Measurements from ENCODE around the gene MRPL32.

Gene MRPL32

DNA sequence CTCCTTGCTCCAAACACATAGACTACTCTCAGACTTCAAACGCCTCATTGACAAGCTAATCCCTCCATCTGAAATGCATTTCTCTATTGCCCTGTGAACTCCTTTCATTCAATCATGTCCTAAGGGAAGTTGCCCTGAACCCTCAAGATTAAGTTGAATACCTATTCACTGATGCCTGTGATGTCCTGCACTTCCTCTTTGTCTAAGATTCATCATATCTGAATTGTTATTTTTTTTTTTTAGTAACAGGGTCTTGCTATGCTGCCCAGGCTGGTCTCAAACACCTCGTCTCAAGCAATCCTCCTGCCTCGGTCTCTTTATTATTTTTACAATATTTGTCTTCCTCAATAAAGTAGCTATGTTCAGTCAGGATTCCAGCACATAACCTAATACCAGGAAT is 3.4 kb upstream of the MRPL32 start:
- no peak for DNase-seq

GRCh38 chr7:42929449-42929848 is 2.7 kb upstream of the MRPL32 start:
- no peak for DNase-seq

GRCh38 chr7:42930889-42931288 is 1.3 kb upstream of the MRPL32 start:
- DNase-seq: no peak

DNA sequence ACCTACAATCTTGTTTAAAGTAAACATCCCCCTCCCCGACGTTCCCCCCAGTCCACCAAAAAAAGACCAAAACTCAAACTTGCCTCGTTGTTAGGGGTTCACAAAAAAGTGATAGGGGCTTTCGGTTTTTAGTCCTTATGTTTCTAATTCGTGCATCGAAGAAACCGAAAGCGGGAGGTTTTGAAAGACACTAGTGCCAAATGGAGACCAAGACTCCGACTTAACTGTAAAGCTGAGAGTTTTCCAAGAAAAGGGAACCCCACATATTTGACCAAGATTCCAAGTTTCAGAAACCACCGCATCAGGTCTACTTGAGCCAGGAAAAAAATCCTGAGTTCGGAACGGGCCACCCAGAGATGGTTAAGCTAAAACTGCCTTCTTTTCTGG is 736 bp upstream of the MRPL32 start:
- no peak for DNase-seq

GRCh38 chr7:42932811-42933591 is 825 bp downstream of the MRPL32 start:
- DNase-seq: no peak

DNA sequence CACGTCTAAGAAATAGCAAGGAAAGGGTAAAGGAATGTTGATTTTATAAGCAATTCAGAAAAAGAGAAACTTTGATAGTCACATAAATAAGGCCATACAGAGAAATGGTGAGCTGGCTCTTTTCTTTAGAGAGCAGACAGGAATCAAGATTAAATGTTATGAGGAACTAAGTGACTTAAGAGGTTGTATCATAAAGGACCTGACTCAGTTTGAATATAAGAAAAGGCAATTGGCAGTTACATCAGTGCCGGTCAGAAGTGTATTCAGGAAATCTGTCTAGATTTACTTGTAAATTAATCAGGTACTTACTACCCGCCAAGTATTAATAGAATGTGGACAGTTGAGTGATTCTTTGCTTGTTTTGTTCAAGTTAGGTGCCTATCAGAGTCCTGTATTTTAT is 2.1 kb downstream of the MRPL32 start:
- no peak for DNase-seq

- DNase-seq: no peak
These were observed 3.7 kb downstream of the MRPL32 start for GRCh38 chr7:42935861-42936260.

DNA sequence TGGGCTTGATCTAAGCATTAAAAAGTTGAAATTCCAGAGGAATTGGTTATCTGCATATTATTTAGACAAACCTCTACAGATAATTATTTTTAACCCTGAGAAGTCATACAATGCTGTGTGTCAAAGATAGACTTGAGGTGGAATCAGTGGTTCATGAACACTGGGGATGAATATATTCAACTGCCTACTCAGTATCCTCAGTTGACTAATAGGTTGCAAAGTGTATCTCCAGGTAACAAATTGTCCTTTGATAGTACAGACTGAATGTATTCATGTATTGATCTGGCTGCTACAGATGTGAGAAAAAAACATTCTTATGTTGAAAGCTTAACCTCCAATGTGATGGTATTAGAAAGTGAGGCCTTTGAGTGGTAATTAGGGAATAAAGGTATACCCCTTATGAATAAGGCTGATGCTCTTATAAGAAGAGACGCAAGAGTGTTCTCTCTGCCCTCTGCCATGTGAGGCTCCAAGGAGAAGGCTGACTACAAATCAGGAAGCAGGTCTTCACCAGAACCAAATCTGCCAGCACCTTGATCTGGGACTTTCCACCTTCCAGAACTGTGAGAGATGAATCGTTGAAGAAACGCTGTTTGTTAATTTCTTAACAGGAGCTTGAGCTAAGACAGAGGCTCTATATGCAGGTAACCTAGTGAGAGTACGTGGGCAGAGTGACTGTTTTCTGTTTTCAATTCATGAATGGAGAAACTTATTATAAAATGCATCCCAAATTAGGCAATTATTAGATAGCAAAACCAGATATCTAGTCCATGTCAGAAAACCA is 7.5 kb downstream of the MRPL32 start:
- DNase-seq: no peak

DNA sequence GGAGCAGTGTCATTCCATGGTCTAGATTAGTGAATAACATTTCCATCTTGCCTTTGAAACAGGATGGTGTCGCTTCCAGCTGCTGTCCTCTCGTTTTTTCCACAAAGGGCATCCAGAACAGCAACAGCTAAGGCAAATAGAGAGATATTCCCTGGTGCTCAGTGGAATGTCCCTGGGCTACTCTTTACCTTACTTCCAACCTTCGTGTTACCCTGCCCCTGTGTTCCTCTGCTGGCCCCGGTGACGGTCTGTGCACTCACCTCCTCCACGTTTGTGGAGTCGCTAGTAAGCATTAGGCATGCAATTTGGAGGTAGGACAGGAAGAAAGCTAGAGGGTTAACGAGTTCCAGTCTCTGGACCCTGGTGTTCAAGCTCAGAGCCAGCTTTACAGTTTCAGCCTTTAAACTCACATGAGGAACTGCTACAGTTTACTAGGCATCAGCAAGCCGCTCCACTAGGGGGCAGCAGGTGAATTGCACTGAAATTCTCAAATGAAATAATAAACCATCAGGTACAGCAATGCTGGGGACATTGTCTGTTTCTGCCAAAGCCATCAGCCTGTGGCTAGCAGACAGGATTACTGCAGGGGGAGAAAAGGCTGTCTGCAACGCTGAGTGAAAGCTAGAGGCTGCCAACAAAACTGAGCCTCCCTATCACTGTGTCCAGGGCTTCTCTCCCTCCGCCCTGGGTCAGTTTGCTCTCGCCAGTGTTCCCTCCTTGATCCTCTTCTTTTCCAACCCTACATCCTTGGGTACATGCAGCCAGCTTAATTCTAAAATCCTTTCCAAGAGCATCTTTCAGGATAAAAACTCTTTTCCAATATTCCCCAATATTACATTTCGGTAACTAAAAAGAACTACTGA is 9.0 kb downstream of the MRPL32 start:
- DNase-seq: peak; percentile 46

GRCh38 chr7:42945821-42946626 is 13.8 kb downstream of the MRPL32 start:
- DNase-seq: no peak

GRCh38 chr7:42946627-42946950 is 14.4 kb downstream of the MRPL32 start:
- DNase-seq: no peak

GRCh38 chr7:42947521-42947920 is 15.3 kb downstream of the MRPL32 start:
- no peak for DNase-seq

- no peak for DNase-seq
These were observed 18.2 kb downstream of the MRPL32 start for GRCh38 chr7:42950417-42950816.

- DNase-seq: no peak
These were observed 20.2 kb downstream of the MRPL32 start for GRCh38 chr7:42952328-42952727.

- DNase-seq: no peak
These were observed 21.8 kb downstream of the MRPL32 start for GRCh38 chr7:42953994-42954393.

DNA sequence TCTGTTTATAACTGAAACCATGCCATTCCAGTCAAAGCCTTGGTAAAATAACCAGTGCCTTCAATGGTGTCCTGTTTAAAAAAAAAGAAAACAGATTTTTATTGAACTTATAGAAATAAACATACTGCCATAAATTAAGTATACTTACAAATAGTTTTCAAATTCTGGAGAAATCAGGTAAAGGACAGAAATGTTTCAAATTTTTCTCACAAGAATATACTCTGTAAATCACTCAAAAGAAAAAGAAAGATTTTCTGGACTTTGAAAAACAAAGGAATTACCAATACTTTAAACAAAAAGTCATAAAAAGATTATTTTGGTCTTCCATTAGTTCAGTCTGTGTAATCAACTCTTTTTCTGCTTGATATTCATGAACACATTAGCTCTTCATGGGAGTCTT is 23.9 kb downstream of the MRPL32 start:
- DNase-seq: no peak

DNA sequence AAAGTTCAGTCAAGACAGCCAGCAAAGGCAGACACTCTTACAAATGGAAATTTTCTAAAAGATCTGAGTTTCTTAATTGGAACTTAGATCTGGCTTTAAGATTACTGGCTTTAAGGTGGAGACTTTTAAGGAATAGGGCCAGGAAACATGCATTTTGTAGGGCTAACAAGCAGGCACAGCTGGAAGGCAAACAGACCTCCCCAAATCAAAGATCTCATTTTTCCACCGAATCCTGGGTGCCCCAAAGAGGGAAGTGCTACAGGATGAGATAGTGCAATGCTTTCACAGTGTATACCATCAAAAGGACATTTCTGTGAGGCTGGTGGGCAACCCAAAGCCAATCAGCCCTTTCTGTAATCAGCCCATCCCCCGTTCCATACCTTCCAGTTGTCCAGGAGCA is 27.4 kb downstream of the MRPL32 start:
- no peak for DNase-seq

DNA sequence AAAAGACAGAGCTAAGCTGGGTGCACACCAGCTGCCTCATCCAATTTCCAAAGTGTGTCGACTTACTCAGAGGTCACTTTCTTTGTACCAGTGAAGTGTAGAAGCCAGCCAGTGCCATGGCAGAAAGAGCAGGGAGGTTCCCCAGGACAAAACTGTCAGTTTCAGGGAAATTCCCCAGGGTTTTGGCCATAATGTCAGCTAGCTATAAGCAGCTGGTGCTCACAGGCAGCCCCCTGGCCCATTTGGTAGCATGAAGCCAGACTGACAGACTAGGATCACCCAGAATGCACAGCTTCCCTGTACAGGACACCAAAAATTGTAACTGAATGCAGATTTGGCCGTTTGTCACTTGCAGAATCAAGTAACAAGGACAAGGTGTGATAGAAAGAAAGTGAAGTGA is 28.6 kb downstream of the MRPL32 start:
- DNase-seq: no peak

- DNase-seq: no peak
These were observed 29.0 kb downstream of the MRPL32 start for GRCh38 chr7:42961170-42961569.

GRCh38 chr7:42964293-42964692 is 32.1 kb downstream of the MRPL32 start:
- DNase-seq: no peak

DNA sequence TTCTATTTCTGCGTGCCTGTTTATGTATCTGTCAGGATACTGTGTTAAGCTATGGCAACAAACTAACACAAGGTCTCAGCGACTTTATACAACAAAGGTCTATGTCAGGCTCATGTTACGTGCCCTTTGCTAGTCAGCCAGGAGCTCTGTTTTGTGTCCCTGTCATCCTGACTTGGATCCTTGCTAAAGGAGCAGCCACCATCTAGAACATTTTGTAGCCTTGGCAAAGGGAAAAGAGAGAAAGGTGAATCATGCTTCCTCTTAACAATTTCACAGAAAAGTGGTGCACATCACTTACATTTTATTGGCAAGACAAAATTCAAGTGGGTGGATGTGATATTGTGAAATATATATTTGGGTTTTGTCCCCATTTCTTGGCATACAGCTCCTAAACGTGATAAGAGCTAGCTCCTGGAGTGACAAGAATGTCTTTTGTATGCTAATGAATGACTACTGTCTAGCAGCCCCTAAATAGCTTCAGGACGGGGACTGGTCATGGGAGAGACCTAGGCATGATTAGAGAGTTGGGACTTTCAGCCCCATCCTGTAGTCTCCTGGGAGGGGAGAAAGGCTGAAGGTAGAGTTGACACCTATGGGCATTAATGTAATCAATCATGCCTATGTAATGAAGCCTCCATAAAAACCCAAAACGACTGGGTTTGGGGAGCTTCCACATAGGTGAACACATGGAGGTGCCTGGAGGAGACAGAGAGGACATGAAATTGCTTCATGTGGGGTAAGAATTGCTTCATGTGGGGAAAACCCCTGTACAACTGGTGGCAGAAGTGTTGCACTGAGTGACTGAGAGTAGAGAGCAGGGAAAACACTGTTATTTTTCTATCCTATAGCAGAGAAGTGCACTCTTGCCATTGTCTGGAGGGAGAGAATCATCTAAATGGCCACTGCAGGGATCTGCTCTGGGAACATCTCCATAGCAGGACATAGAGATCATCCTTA is 33.0 kb downstream of the MRPL32 start:
- no peak for DNase-seq

DNA sequence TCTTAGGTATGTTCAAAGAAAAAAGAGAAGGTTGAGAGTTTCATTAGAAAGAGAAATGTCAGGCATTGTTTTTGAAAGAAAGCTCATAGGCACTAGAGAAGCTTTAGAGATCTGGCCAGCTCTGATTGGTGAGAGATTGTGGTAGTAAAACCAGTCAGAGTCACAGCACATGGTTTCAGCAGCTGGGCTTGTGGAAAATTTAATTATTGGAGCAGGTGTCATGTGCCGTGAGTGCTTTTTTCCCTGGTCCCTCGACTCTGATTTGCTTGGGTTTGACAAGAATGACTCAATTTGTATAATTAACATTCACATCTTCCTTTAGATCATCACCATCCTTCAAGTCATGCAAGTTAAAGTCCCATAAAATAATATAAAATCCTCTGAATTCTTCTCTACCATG is 35.2 kb downstream of the MRPL32 start:
- DNase-seq: no peak

All from activated CD4-positive, alpha-beta T cell treated with anti-CD3 and anti-CD28 coated beads for 1 hour (primary cell).